ENCODE measurements around the gene MYO3B.

- TF ChIP-seq POLR2A (IDR thresholded peaks at IDR 0.05) (no peak), CTCF (IDR thresholded peaks at IDR 0.05) (no peak)
These were observed 465.4 kb downstream of the MYO3B start for GRCh38 chr2:170643346-170643745.
